ENCODE data around the gene SPOCK3. TPM values are rescaled to one million over a fixed set of nuclear protein-coding genes. Genes with fewer than 3 reads are reported as not detected.

Gene SPOCK3
- total and polyA plus RNA-seq, 10 of the 15 experiments (the other 5 are each of a cell fraction or from before 2014, with no cell fraction given): 0.06 to 0.39 (median 0.09) TPM; not detected in 5

DNA sequence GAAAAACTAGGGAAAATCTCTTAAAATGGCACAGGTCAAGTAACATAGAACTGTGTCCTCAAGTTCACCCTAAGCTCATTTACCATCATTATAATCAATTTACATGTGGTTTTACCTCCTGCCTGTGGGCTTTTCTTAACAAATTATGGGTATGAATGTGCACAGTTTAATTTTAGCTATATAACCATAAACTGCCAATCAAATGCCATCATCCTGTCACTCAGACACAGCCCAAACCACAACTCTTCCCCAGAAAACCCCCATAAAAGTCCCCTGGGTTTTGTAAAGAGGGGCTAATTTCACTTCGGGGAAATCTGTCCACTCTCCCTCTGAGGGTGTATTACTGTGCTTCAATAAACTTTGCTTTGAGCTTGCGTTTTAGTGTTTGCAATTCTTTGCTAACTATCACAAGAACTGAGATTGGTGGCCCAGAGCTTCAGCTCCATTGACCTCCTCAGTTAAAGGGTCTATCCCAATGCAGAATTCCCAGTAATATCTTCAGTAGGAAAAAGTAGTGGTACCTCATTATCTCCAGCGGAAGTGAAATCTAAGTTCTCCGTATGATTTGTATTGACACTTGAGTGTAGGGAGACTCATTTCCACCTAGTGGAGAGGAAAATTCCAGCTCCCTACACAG is 394.6 kb downstream of the SPOCK3 start:
- no TSS peak for BruUV-seq (replicated peaks)
- ChIA-PET POLR2A (interaction anchor here (0.6 to 1.5 kb wide), 4 partner anchors 10 to 574 kb away, joined by 4 to 9 read pairs (median 5); no protein-coding TSS in a partner anchor), RAD21 (ENCODE audit: unreplicated experiment) (interaction anchor here (0.6 to 3.0 kb wide), 21 partner anchors 10 to 670 kb away, joined by 3 to 46 read pairs (median 3); no protein-coding TSS in a partner anchor), SMC1A (ENCODE audit: uncharacterized antibody, unreplicated experiment) (interaction anchor here (0.6 to 5.4 kb wide), 19 partner anchors 9 to 1943 kb away, joined by 3 to 60 read pairs (median 4); no protein-coding TSS in a partner anchor), CTCF (interaction anchor here (0.6 to 2.1 kb wide), 15 partner anchors 28 to 445 kb away, joined by 3 to 9 read pairs (median 4); no protein-coding TSS in a partner anchor)
- Histone ChIP-seq H3K27ac (ENCODE audit: control insufficient read depth, insufficient read depth) (peak overlapping the region; percentile 72), H3K4me3 (peak overlapping the region; percentile 23; the same call in 1 of the 2 replicates), H4K20me1 (ENCODE audit: control insufficient read depth, insufficient read depth) (no peaks in the 10 kb centered on the region), H3K9me3 (replicated peaks; ENCODE audit: control insufficient read depth, insufficient read depth, low read length) (peaks cover 5% of the 10 kb centered on the region; the same call in 2 of the 3 replicates), H3K36me3 (ENCODE audit: control insufficient read depth in 2 of 2, insufficient read depth in 2 of 2, low read length in 1 of 2) (no peaks in the 10 kb centered on the region), H2AFZ (ENCODE audit: control insufficient read depth, low read depth, low read length) (peak overlapping the region; percentile 57), H3K79me2 (ENCODE audit: control insufficient read depth, insufficient read depth, low read length) (no peaks in the 10 kb centered on the region), H3K4me2 (ENCODE audit: control insufficient read depth, insufficient read depth) (peak overlapping the region; percentile 52), H3K9ac (ENCODE audit: control insufficient read depth, insufficient read depth, low read length) (peak overlapping the region; percentile 23; the same call in 1 of the 2 replicates), H3K4me1 (ENCODE audit: control insufficient read depth, insufficient read depth, low read length) (no peaks in the 10 kb centered on the region), H3K27me3 (replicated peaks in 1 of 2; ENCODE audit: control insufficient read depth in 2 of 2, insufficient read depth in 2 of 2, low read length in 1 of 2) (no peaks in the 10 kb centered on the region)
- intact Hi-C loops (cut with micrococcal nuclease; ENCODE audit: unreplicated experiment) (loop anchor here (1.0 to 5.0 kb wide), 4 partner anchors 177 to 672 kb away; no protein-coding TSS in a partner anchor), in situ Hi-C loops (cut with MboI) (no loop called here)
- peak; percentile 90 for ATAC-seq
- peak; percentile 85 for DNase-seq (ENCODE audit: low read depth, low spot score)
- 4% methylated on average over 4 of the region's 4 CpGs for WGBS (ENCODE audit: insufficient coverage, insufficient replicate concordance, low lambda C conversion rate, missing lambda C conversion rate)
- no peak for FAIRE-seq
- TF ChIP-seq NBN (IDR thresholded peaks at IDR 0.05): peak; percentile 84
- TF ChIP-seq MXI1 (IDR thresholded peaks at IDR 0.05; ENCODE audit: low read depth, low read length): no peak
- no peak for TF ChIP-seq SUPT20H (IDR thresholded peaks at IDR 0.05; ENCODE audit: borderline replicate concordance, control insufficient read depth, low read depth, low read length)
- TF ChIP-seq NR2C2 (IDR thresholded peaks at IDR 0.05; ENCODE audit: borderline replicate concordance, control insufficient read depth, insufficient read length, low read depth): no peak
- TF ChIP-seq, protein P1, sequence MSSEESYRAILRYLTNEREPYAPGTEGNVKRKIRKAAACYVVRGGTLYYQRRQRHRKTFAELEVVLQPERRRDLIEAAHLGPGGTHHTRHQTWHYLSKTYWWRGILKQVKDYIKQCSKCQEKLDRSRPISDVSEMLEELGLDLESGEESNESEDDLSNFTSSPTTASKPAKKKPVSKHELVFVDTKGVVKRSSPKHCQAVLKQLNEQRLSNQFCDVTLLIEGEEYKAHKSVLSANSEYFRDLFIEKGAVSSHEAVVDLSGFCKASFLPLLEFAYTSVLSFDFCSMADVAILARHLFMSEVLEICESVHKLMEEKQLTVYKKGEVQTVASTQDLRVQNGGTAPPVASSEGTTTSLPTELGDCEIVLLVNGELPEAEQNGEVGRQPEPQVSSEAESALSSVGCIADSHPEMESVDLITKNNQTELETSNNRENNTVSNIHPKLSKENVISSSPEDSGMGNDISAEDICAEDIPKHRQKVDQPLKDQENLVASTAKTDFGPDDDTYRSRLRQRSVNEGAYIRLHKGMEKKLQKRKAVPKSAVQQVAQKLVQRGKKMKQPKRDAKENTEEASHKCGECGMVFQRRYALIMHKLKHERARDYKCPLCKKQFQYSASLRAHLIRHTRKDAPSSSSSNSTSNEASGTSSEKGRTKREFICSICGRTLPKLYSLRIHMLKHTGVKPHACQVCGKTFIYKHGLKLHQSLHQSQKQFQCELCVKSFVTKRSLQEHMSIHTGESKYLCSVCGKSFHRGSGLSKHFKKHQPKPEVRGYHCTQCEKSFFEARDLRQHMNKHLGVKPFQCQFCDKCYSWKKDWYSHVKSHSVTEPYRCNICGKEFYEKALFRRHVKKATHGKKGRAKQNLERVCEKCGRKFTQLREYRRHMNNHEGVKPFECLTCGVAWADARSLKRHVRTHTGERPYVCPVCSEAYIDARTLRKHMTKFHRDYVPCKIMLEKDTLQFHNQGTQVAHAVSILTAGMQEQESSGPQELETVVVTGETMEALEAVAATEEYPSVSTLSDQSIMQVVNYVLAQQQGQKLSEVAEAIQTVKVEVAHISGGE (CRISPR knock-in tag; IDR thresholded peaks at IDR 0.05): no peak
- no peak for TF ChIP-seq RB1 (IDR thresholded peaks at IDR 0.05; ENCODE audit: borderline replicate concordance)
- TF ChIP-seq, protein P2, sequence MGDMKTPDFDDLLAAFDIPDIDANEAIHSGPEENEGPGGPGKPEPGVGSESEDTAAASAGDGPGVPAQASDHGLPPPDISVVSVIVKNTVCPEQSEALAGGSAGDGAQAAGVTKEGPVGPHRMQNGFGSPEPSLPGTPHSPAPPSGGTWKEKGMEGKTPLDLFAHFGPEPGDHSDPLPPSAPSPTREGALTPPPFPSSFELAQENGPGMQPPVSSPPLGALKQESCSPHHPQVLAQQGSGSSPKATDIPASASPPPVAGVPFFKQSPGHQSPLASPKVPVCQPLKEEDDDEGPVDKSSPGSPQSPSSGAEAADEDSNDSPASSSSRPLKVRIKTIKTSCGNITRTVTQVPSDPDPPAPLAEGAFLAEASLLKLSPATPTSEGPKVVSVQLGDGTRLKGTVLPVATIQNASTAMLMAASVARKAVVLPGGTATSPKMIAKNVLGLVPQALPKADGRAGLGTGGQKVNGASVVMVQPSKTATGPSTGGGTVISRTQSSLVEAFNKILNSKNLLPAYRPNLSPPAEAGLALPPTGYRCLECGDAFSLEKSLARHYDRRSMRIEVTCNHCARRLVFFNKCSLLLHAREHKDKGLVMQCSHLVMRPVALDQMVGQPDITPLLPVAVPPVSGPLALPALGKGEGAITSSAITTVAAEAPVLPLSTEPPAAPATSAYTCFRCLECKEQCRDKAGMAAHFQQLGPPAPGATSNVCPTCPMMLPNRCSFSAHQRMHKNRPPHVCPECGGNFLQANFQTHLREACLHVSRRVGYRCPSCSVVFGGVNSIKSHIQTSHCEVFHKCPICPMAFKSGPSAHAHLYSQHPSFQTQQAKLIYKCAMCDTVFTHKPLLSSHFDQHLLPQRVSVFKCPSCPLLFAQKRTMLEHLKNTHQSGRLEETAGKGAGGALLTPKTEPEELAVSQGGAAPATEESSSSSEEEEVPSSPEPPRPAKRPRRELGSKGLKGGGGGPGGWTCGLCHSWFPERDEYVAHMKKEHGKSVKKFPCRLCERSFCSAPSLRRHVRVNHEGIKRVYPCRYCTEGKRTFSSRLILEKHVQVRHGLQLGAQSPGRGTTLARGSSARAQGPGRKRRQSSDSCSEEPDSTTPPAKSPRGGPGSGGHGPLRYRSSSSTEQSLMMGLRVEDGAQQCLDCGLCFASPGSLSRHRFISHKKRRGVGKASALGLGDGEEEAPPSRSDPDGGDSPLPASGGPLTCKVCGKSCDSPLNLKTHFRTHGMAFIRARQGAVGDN (IDR thresholded peaks at IDR 0.05): no peak
- TF ChIP-seq LARP7 (IDR thresholded peaks at IDR 0.05): no peak
- TF ChIP-seq, protein P3, sequence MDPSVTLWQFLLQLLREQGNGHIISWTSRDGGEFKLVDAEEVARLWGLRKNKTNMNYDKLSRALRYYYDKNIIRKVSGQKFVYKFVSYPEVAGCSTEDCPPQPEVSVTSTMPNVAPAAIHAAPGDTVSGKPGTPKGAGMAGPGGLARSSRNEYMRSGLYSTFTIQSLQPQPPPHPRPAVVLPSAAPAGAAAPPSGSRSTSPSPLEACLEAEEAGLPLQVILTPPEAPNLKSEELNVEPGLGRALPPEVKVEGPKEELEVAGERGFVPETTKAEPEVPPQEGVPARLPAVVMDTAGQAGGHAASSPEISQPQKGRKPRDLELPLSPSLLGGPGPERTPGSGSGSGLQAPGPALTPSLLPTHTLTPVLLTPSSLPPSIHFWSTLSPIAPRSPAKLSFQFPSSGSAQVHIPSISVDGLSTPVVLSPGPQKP (IDR thresholded peaks at IDR 0.05; ENCODE audit: low read depth, low read length): 0 out of 2 replicates have a peak, but pooled peaks have one; percentile 10
- TF ChIP-seq YY1 (IDR thresholded peaks at IDR 0.05; ENCODE audit: low read depth, low read length): 0 out of 2 replicates have a peak, but pooled peaks have one; percentile 24
- TF ChIP-seq ZNF207 (IDR thresholded peaks at IDR 0.05; ENCODE audit: borderline replicate concordance): 0 out of 2 replicates have a peak, but pooled peaks have one; percentile 22
- TF ChIP-seq SMARCA5 (IDR thresholded peaks at IDR 0.05): no peak
- peak; percentile 46; the same call in 1 of the 2 replicates for TF ChIP-seq SPI1 (IDR thresholded peaks at IDR 0.05; ENCODE audit: borderline replicate concordance, insufficient read depth, low read depth, low read length)
- peak; percentile 90 for TF ChIP-seq JUNB (IDR thresholded peaks at IDR 0.05)

All from GM12878 (cell line).